Glutamatergic neuron (in vitro differentiated cells): Measurements from ENCODE around the gene CENPM. TPM values are rescaled to one million over a fixed set of nuclear protein-coding genes. Genes with fewer than 3 reads are reported as not detected.

Source experiments
- DNase-seq: peaks from one replicate; pipeline ENCODE4 v3.0.0; 2022
- H3K27ac Mint-ChIP-seq: one replicate; pipeline ENCODE4 v1.8.0; 2020; ENCODE audit warnings: mild to moderate bottlenecking, mixed read lengths, inconsistent platforms; ENCODE audit not compliant: unreplicated experiment
- H3K27me3 Mint-ChIP-seq: one replicate; pipeline ENCODE4 v1.8.0; 2020; ENCODE audit warnings: mild to moderate bottlenecking, moderate library complexity, mixed read lengths, inconsistent platforms; ENCODE audit not compliant: unreplicated experiment
- H3K36me3 Mint-ChIP-seq: one replicate; pipeline ENCODE4 v1.8.0; 2020; ENCODE audit warnings: mild to moderate bottlenecking, mixed read lengths, inconsistent platforms; ENCODE audit not compliant: unreplicated experiment
- H3K4me1 Mint-ChIP-seq: one replicate; pipeline ENCODE4 v1.8.0; 2020; ENCODE audit warnings: mild to moderate bottlenecking, low read depth, mixed read lengths, inconsistent platforms; ENCODE audit not compliant: unreplicated experiment
- H3K4me3 Mint-ChIP-seq: one replicate; pipeline ENCODE4 v1.8.0; 2020; ENCODE audit warnings: mild to moderate bottlenecking, mixed read lengths, inconsistent platforms; ENCODE audit not compliant: unreplicated experiment
- H3K9me3 Mint-ChIP-seq: one replicate; pipeline ENCODE4 v1.8.0; 2020; ENCODE audit warnings: mild to moderate bottlenecking, moderate library complexity, mixed read lengths, inconsistent platforms; ENCODE audit not compliant: unreplicated experiment
- total RNA-seq: library from RNA; stranded (reverse); fragmentation: NEBNext Ultra II Directional; extraction: Animal tissue kit (Norgen Biotek cat#: 25700); gene quantifications from one replicate; pipeline ENCODE4 v1.2.1, GENCODE V29; 2021; ENCODE audit not compliant: unreplicated experiment
- TF ChIP-seq, protein P1 (sequence below): fragments of 200-600 bp; sonication (generic); IDR thresholded peaks from one replicate; pipeline ENCODE4 v1.5.0; 2021; ENCODE audit not compliant: partially characterized antibody, unreplicated experiment

CENPM gene
- total RNA-seq, 1 donor from 2014 or later: 3.4 TPM

DNA sequence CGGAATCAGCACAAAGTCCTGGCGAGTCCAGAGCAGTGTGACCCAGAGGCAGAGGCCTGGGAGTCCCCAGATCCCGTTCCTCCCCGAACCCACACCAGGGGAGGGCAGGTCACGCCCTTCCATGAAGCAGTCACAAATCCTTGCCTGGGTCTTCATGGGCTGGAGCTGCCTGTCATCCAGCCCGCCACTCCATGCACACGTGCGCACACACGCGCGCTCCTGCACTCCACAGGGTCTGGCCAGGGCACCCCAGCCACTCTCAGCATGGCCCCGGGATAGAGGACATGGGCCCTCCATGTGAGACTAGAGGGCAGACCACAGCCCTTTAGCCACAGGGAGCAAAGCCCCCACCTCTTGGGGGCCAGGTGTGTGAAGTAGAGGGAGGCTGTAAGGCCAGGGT, 14.6 kb downstream of the CENPM start:
- TF ChIP-seq, protein P1, sequence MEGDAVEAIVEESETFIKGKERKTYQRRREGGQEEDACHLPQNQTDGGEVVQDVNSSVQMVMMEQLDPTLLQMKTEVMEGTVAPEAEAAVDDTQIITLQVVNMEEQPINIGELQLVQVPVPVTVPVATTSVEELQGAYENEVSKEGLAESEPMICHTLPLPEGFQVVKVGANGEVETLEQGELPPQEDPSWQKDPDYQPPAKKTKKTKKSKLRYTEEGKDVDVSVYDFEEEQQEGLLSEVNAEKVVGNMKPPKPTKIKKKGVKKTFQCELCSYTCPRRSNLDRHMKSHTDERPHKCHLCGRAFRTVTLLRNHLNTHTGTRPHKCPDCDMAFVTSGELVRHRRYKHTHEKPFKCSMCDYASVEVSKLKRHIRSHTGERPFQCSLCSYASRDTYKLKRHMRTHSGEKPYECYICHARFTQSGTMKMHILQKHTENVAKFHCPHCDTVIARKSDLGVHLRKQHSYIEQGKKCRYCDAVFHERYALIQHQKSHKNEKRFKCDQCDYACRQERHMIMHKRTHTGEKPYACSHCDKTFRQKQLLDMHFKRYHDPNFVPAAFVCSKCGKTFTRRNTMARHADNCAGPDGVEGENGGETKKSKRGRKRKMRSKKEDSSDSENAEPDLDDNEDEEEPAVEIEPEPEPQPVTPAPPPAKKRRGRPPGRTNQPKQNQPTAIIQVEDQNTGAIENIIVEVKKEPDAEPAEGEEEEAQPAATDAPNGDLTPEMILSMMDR: no peak
- Mint-ChIP-seq H3K27ac (no peak overlapping the region), H3K4me1 (peaks cover 8% of the 10 kb centered on the region), H3K36me3 (no peaks in the 10 kb centered on the region), H3K4me3 (no peak overlapping the region), H3K27me3 (peaks cover 6% of the 10 kb centered on the region), H3K9me3 (peaks cover 5% of the 10 kb centered on the region)
- DNase-seq: no peak

DNA sequence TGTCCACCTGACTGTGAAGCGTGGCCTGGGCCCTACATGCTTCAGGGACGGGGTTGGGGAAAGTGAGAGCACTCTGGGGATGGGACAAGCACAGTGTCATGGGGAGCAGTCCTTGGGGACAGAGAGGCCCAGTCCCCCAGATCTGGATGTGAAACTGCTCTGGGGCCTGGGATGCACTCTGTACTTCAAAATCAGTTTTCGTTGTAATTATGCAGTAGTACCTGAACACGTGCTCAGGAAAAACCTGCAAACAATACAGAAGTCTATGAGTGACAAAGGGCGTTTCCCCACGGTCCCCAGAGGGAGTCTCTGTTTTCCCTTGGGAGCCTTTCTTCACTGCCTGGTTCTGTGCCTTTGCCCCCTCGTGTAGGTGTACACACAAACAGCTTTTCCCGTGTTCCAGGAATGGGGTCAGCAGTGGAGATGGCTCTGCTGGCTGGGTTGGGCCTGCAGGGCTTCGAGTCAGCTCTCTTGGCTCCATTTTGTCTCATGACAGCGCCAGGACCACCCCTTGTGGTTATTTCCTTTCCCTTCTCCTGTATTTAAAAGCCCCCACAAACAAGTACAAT, 15.2 kb downstream of the CENPM start:
- TF ChIP-seq, protein P1: no peak
- no peak for DNase-seq
- Mint-ChIP-seq H3K27ac (no peak overlapping the region), H3K27me3 (peaks cover 12% of the 10 kb centered on the region), H3K9me3 (peaks cover 5% of the 10 kb centered on the region), H3K36me3 (no peaks in the 10 kb centered on the region), H3K4me1 (peaks cover 8% of the 10 kb centered on the region), H3K4me3 (no peak overlapping the region)

DNA sequence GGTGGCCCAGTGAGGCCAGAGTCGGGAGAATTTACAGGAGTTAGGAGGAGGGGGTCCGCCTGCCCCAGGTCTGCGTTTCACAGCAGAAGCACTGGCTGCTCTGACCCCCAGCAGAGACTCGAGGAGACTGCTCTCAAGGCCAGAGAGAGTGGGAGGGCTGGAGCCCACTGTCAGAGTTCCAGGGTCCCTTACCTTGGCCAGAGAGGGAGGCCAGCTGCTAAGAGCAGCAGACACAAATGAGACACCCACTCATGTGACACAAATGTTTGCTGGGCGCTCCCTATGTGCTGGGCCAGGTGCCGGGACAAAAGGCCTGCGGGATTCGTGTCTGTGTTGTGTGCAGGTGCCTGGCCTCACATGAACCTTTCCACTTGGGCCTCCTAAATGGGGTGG, 17.5 kb downstream of the CENPM start:
- H3K27me3 Mint-ChIP-seq: peaks cover 17% of the 10 kb centered on the region
- no peak overlapping the region for H3K4me3 Mint-ChIP-seq

DNA sequence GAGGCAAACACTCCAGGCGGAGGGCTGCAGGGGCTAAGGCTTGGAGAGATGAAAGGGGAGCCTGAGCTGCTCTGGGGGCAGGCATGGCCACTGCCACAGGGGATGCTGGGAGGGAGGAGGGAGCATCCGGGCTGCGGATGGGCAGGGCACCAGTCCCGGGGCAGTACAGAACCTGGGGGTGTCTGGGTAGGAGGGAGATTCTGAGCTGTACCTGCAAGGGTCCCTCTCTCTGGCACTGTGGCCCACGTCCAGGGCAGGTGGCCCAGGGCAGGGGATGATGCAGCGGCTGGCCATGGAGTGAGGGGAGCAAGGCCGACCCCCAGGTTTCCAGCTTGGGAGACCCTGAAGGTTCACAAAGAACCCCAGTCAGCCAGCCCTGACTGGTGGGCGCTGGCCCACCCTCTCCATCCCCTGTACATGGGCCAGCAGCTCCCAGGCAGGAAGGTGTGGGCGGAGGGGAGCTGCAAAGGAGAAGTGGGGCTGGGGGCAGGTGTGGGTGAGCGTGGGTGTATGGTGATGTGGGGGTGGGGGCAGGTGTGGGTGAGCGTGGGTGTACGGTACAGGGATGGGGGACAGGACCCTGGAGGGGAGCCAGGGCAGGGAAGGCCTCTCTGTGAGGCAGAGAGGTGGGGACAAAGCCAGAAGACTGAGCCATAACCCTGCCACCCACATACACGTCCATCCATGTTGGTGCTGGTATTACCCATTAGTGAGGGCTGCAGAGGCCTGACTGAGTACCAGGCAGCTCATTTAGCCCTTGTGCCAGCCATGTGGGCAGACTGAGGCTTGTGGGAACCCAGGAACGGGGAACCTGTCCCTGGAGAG, 18.1 kb downstream of the CENPM start:
- H3K27me3 Mint-ChIP-seq: peaks cover 17% of the 10 kb centered on the region
- DNase-seq: no peak
- H3K4me3 Mint-ChIP-seq: no peak overlapping the region
- H3K9me3 Mint-ChIP-seq: peaks cover 4% of the 10 kb centered on the region
- peaks cover 8% of the 10 kb centered on the region for H3K4me1 Mint-ChIP-seq
- TF ChIP-seq, protein P1: no peak
- H3K27ac Mint-ChIP-seq: no peak overlapping the region
- H3K36me3 Mint-ChIP-seq: no peaks in the 10 kb centered on the region

More for the DNA sequence above, 17.5 kb downstream of the CENPM start:
- DNase-seq: no peak
- TF ChIP-seq, protein P1: no peak
- no peak overlapping the region for H3K27ac Mint-ChIP-seq
- H3K4me1 Mint-ChIP-seq: peaks cover 8% of the 10 kb centered on the region
- peaks cover 4% of the 10 kb centered on the region for H3K9me3 Mint-ChIP-seq
- H3K36me3 Mint-ChIP-seq: no peaks in the 10 kb centered on the region

DNA sequence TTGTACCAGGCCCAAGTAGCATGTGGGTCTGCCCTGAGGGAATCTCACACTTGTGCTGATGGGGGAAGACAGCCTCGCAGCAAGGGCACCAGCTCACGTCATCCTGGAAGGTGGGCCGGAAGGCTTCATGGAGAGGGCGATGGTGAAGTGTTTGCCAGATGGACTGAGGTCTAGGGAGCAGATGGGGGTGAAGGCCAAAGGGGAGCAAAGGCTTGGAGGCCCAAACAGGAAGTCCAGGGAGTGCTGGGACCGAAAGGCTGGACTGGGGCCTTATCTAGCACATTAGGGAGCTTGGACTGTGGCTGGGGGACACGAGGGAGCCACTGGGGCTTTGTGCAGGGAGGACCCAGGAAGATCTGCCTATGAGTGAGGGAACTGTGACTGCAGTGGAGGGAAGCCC, 19.1 kb downstream of the CENPM start:
- Mint-ChIP-seq H3K27me3 (peaks cover 19% of the 10 kb centered on the region), H3K9me3 (peaks cover 4% of the 10 kb centered on the region)
- no peak for DNase-seq

More for the DNA sequence above, 19.1 kb downstream of the CENPM start:
- Mint-ChIP-seq H3K27ac (no peak overlapping the region), H3K36me3 (no peaks in the 10 kb centered on the region), H3K4me3 (no peak overlapping the region), H3K4me1 (peaks cover 8% of the 10 kb centered on the region)
- TF ChIP-seq, protein P1: no peak
